Thyroid gland (tissue), 4 donors: Measurements from ENCODE around the gene CISH.

ENCODE experiments used
- CTCF ChIP-seq, 6 experiments: fragments of 200-600 bp in 3 of 6; fragments of 450-650 bp in 3 of 6; sonication (generic) in 3 of 6; IDR thresholded peaks; one replicate each; pipeline ENCODE4 v1.5.1; 2016 to 2019; ENCODE audit warnings: antibody characterized with exemption in 6 of 6, mild to moderate bottlenecking in 2 of 6, inconsistent platforms in 1 of 6, moderate library complexity in 1 of 6
- POLR2A ChIP-seq, 2 donors: fragments of 450-650 bp; IDR thresholded peaks; one replicate each; pipeline ENCODE4 v1.6.1; 2017; ENCODE audit warnings: antibody characterized with exemption in 2 of 2, mild to moderate bottlenecking in 2 of 2, moderate library complexity in 1 of 2

GRCh38 chr3:50657816-50658215, 46.2 kb upstream of the CISH start:
- no peak for TF ChIP-seq POLR2A (IDR thresholded peaks at IDR 0.05)
- no peak for TF ChIP-seq CTCF (IDR thresholded peaks at IDR 0.05)
